B cell (primary cell): ENCODE data around the gene PDSS1.
"Not testable (repeated sequence)": the region's sequence is repeated elsewhere in the genome, so short reads cannot be mapped to it uniquely, and the experiment has no call there.

Experiments
- EZH2 ChIP-seq: IDR thresholded peaks from 2 replicates; pipeline ENCODE4 v1.6.1; 2012; ENCODE audit warnings: borderline replicate concordance, low read depth, mild to moderate bottlenecking, moderate library complexity, low read length; ENCODE audit not compliant: insufficient read depth, poor library complexity, severe bottlenecking
- TF ChIP-seq, protein P1 (sequence below): fragments of 200-600 bp; IDR thresholded peaks from one replicate; pipeline ENCODE4 v1.8.0; 2022; ENCODE audit warnings: antibody characterized with exemption, mild to moderate bottlenecking

DNA sequence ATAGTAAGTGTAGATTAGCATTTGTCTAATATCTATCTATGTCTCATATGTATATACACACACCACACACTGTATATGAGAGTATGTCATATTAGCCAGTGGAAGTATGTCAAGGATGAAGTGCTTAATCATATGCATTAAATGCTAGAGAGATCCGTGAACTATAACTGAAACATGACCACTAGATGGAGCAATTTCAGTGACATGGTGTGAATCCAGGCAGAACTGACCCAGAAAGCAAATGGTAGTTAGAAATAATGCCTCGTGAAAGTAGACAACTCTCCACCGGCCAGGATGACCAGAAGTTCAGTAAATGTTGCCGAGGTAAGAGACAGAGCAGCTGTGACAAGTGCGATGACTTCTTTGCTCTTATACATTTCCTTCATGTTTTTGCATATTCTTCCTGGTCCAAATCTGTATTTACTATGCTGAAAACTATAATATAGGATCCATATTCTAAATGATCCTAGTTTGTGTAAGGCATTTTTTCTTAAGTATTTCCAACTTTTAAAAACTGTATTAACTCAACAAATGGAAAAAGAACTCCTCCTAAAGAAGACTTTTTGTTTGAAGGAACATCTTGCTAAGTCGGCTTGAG is 12.7 kb upstream of the PDSS1 start:
- TF ChIP-seq EZH2 = not testable (repeated sequence)
- TF ChIP-seq, protein P1, sequence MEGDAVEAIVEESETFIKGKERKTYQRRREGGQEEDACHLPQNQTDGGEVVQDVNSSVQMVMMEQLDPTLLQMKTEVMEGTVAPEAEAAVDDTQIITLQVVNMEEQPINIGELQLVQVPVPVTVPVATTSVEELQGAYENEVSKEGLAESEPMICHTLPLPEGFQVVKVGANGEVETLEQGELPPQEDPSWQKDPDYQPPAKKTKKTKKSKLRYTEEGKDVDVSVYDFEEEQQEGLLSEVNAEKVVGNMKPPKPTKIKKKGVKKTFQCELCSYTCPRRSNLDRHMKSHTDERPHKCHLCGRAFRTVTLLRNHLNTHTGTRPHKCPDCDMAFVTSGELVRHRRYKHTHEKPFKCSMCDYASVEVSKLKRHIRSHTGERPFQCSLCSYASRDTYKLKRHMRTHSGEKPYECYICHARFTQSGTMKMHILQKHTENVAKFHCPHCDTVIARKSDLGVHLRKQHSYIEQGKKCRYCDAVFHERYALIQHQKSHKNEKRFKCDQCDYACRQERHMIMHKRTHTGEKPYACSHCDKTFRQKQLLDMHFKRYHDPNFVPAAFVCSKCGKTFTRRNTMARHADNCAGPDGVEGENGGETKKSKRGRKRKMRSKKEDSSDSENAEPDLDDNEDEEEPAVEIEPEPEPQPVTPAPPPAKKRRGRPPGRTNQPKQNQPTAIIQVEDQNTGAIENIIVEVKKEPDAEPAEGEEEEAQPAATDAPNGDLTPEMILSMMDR = peak; percentile 74
